Measurements from ENCODE around the gene TAS1R1.
A peak's percentile ranks its signal among the peaks of the same experiment; 100 is the strongest.

TAS1R1 gene

DNA sequence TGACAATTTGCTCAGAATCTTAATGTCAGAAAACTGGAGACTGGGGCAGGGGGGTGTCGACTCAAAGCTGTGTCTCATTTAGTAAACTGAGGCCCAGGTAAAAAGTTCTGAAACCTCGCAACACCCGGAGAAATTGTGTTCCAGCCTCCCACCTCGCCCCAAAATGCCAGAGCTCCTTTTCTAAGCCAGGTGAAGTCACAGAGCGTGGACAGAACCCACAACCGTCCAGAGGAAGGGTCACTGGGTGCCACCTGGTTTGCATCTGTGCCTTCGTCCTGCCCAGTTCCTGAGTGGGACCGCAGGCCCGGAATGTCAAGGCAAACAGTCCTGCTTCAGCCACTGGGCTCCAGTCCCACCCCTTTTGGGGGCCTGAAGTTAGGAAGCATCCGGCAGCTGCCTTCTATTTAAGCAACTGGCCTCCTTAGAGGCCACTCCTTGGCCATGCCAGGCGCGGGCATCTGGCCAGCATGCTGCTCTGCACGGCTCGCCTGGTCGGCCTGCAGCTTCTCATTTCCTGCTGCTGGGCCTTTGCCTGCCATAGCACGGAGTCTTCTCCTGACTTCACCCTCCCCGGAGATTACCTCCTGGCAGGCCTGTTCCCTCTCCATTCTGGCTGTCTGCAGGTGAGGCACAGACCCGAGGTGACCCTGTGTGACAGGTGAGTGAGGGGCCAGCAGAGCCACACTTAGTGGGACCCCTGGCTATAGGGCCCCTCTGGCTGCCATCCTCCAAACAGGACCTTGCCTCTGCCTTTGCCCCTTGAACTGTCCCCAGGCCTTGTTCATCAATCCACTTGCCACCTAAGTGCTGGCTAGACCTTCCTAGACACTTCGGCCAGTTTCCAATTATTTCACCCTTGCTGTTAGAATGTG is at the start of gene TAS1R1:
TAS1R1 (plus strand) TSS at position 401 of the 872 bp plus-strand sequence; CDS start at position 468, 67 bp downstream.
- no peak for DNase-seq (ENCODE audit: low spot score)

DNA sequence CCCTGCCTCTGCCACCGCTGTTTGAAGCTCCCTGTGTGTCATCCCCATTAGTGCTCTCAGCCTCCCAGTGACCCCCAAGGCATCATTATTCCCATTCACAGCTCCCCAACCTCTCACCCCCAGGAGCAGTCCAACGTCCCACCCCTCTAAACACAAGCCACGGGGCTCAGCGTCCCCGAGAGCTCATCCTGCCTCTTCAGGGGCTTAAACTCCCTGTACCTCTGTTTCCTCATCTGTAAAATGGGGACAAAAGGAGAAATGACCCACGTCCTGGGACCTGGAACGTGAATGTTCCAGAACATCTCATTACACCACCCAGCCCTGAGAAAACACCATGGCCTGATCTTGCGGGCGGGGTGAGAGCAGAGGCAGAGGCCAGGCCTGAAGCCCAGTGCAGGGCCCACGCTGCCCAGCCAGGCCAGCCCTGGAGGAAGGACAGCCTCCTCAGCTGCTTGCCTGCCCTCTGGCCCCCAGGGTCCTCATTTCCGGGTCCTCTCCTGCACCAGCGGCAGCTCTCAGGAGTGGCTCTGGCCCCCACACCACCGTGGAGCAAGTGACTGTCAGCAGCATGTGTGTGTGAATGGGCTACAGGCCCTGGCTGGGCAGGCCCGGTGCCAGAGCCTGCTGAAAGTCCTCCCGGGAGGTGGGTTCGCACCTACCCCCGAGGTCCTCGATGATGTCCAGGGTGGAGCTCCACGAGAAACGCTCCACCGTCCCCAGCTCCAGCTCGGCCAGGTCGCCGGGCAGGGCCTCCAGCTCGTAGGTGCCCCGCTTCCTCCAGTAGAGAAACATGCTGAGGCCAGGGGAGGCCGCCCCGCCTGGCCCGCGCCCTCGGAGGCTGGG is 49.5 kb upstream of the TAS1R1 start:
- no peak for DNase-seq (ENCODE audit: low spot score)

DNA sequence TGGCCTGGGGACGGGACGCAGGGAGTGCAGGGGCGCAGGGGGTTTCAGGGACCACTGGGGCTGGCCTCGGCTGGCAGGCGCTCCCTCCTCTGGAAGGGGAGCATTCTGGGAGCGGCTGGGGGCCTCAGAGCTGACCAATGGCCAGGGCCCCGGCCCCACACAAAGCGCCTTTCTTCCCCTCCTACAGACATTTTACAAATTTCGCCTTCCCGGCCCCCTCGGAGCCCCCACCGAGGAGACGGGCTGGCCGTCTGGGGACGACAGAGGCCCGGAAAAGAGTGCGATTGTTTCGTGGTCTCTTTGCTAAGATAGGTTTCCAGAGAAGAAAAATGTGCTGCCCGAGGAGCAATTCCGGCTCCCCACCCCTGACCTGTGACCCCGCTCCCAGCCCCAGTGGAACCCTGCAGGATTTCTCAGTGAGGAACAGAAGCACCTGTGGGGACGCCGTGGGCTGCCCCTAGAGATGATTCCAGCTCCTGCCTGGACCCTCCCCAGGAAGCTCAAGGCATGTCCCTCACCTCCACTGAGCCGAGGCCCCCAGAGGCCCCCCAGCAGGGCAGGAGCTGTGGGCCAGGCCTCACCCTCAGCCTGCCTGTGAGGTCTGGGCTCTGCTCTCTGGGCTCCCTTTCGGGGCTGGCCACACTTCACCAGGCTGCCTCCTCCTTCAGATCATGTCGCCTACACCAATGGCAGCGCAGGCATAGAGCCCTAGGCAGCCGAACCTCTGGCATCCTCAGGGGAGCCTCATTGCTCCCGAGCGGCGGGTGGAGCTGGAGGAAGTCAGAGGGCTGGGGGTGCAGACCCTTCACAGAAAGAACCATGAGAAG is 48.7 kb upstream of the TAS1R1 start:
- DNase-seq (ENCODE audit: low spot score), result no peak

DNA sequence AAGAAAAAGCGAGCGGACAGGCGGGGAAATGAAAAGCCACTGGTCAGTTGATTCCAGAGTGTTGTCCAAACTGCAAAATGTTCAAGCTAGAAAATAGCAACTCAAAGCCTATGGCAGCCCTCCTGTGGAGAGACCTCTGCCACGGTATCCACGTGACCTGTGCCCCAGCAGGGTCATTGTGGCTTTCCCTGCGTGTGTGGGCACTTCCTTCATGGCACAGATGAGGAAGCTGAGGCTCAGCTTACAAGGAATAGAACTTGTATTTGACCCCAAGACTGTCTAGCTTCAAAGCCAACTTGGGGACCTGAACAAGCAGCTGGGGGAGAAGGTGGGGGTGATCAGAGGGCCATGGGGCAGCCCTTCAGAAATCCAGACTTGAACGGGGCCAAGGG is 48.1 kb upstream of the TAS1R1 start:
- DNase-seq (ENCODE audit: low spot score), result no peak

DNA sequence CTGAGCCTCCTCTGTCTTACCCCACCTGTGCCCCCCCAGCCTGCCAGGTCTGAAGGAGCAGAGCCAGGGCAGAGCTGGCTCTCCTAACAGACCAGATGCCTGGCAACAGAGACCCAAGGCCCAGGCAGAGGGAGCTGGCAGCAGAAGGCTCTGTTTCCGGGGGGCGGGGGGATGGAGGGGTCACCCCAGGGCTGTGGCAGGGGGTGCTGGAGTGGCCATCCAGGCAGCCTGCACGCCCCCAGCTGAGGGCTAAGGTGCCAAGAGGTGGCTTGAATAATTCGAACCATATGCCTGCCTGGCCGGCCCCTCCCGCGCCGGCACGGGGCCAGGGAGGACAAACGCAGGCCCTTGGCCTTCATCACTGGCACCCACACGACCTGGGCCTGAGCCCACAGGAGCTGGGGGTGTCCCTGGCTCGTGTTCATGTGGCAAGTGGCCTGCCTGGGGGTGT is 47.6 kb upstream of the TAS1R1 start:
- DNase-seq (ENCODE audit: low spot score), result no peak

DNA sequence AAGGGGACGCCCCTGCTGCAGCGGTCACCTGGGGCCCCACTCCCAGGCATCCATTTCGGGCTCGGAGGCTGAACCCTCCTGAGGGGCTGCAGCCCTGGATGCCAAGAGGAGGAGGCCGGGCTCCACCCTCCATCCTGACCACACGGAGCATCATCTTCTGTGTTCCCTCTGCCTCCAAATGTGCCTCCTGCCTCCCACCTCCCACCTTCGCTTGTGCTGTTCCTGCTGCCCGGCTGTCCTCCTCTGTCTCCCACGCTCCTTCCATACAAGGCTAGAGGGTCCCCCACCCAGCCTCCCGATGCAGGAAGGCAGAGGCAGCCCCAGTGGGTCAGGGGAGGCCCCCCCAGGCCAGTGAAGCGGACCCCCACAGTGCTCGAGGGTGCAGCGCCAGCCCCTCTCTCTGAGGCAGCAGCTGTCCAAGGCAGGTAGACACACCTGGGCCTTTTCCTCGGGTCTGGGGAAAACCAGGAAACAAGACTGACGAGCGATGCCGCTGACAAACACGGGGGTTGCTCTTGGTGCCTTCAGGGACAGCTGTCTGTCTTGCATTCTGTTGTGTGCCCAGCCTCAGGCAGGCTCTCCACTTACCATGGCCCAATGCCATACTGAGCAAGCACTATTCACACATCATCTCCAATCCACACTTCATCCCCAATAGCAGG is 46.8 kb upstream of the TAS1R1 start:
- DNase-seq (ENCODE audit: low spot score), result no peak

DNA sequence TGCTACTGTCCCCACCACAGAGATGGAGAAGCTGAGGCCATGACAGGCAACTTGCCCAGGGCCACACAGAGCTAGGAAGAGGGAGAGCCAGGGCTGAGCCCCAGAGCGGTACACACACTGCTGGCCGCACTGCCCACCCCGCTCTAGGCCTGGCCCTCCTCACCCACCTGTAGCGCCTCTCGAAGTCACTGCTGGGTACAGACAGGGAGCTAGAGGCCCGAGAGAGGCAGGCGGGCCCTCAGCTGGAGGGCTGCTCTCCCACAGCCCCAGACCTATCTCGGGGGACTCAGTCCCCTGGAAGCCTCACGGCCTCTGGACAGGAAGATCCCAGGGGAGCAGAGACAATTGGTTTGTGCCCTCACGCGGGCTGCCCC is 46.3 kb upstream of the TAS1R1 start:
- no peak for DNase-seq (ENCODE audit: low spot score)

DNA sequence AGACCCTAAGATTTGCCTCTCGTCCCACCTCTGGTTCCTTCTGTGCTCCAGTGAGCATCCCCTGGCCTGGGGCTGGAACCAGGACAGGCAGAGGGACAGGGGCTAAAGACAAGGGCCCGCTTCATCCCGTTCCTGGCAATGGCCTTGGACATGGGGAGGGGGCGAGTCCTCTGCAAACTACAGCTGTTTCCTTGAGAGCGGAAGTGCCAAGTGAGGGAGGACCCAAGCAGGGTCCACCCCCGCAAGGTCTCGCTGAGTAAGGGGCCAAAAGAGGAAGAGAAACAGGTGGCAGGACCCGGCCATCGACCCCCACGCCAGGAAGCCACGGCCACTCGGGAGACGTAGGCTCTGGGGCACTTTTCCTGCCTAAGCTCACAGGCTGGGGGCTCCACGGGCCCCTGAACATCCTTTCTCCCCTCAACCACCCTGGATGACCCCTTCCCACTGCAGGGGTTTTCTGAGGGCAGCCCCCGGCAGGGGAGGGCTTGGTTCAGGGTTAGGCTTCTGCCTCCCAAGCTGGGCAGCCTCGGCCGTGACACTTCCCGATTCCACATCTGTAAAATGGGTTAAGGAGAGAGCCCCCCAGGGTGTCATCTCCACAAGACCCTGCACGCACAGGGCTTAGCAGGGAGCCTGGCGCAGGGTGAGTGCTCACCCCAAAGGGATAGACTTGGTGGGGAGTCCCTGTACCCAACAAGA is 45.7 kb upstream of the TAS1R1 start:
- no peak for DNase-seq (ENCODE audit: low spot score)

DNA sequence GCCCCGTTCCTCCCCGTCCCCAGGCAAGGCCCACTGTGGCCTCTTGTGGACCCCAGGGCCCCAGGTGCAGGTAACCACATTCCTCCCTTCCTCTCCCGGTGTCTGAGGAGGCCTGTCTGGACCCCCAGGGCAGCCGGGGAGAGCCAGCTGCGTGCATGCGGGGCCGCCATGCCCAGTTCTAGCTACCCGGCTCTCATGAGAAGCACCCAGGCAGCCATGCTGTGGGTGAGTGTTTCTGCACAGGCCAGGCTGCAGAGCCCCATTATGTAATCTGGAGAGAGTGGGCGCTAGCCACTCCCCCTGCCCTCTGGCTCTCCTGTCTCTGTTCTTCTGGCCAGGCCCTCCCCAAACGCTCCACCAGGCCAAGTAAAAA is 45.2 kb upstream of the TAS1R1 start:
- DNase-seq (ENCODE audit: low spot score), result no peak

DNA sequence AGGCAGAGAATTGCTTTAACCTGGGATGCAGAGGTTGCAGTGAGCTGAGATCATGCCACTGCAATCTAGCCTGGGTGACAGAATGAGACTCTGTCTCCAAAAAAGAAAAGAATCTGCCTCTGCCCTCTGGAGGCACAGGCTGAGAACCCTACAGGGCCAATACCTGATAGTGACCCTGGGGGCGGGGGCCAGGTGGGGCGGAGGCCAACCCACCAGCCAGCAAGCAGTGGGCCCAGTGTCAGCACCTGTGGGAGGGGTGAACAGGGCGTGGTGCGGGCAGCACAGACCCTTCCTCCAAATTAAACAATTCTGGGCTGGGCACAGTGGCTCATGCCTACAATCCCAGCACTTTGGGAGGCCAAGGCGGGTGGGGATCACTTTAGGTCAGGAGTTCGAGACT is 44.6 kb upstream of the TAS1R1 start:
- DNase-seq (ENCODE audit: low spot score), result no peak

DNA sequence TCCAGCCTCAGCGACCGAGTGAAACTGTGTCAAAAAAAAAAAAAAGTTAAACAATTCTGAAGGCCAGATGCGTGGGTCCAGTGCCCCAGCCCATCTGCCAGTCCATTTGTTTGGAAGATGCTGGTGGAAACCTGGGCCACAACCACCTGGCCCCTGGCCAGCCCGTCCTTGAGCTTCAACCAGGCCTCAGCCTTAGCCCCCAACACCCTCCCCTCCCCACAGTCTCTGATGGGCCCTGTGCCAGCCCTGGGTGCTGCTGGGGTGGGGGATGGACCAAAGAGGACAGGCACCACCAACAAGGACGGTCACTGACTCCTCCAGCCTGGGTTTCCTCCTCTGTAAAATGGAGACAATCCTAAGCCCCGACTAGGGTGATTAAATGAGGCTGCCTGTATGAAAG is 44.1 kb upstream of the TAS1R1 start:
- no peak for DNase-seq (ENCODE audit: low spot score)

DNA sequence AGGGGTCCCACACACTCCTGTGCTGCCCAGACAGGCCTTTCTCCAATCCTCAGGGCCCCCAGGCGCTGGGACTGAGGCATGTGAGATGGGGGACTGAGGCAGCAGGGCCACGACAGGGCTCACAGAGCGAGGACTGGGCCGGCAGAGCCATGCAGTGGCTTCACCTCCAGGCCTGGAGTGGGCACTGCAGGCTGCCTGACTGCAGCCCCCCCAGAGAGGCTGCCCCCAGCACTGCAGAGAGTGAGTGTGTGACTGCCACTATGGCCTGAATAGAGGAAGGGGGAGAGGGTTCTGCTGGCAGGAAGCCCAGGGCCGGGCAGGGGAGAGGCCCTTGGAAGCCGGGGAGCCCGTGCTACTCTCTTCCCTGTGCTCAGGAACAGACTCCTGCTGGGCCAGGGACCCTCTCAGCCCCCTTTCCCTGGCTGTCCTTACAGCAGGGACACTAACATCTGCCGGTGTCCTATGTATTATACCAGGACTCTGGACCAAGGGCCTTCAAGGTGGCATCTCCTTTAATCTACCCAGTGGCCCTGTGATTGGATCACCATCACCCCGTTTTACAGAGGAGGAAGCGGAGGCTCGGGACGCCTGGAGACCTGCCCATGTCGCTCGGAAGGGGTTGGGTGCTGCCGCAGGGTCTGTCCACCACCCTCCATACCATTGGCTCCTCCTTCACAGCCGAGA is 43.4 kb upstream of the TAS1R1 start:
- DNase-seq (ENCODE audit: low spot score), result no peak

DNA sequence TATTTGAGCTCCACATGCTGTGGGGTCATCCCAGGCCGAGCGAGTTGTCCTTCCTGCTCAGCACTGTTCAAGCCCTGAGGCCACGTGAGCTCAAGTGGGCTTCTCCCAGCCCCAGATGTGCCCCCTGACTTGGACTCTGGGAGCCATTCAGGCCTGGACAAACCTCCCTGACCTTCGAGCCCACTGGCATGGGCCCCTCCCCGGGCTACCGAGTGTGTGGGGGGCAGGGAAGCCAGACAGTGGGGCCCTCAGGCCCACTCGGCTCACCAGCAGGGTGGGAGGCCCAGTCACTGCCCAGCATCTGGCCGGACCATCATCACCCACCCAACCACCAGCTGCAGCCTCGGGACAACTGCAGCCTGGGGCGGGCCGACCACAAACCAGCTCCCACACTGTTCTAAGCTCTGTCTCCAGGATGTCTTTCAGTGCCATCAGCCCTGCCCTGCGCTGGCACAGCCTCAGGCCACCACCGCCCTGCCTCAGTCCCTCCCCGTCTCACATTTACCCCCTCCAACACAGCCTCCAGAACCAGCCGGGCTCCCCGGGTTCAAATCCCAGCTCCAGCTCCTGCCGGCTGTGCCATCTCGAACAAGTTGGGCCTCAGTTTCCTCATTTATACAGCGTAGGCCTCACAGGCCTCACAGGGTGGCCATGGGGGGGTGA is 42.7 kb upstream of the TAS1R1 start:
- no peak for DNase-seq (ENCODE audit: low spot score)

DNA sequence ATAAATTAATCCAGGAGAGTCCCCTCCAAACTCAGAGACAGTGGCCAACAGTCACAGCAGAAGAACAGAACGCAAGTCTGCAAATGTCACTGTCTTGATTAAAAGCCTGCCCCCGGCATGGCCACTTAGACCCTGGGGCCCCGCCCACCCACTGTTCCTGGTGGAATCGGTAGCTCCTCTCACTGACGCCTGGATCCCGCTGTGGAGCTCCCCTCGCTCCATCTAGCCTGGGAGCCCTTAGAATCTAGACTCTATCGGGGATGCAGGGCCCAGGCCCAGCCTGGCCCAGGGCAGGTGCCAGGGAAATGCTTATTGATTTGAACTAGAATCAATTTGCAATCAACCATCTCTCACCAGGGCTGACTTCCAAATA is 42.2 kb upstream of the TAS1R1 start:
- no peak for DNase-seq (ENCODE audit: low spot score)

DNA sequence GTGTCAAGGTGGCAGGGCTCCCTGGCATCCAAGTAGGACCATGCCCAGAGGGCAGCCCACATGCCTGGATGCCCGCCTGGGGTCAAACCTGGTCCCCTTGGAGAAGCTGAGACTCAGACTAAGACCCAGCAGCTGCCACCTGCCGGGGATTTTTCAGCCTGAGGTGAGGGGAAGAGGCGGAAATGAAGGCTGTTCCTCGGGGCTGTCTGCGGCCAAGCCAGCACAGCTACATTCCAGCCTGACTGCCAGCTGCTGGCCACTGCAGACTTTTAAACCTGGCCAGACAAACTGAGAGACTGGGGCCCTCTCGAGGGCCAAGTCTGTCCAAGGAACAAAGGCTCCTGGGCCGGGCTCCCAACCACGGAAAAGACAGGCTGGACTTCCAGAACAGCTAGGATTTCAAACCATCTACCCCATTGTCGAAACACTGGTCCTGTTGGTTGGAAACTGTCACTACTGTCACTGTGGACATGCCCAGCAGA is 41.7 kb upstream of the TAS1R1 start:
- no peak for DNase-seq (ENCODE audit: low spot score)

DNA sequence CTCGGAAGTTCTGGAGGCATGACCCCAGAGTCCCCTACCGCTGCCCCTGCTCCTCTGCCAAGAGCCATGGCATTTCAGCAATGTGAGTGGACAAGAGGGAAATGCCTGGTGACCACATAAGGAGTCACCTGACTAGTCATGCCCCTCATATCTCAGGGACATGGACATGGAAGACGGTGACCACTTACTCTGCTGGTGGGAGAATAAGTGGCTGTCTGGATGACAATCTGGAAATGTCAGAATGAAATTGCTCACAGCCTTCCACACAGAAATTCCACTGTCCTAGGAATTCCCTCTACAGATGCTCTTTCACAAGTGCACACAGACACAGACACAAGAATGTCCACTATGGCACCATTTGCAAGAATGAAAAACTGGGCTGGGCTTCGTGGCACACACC is 39.3 kb upstream of the TAS1R1 start:
- peak; percentile 56 for DNase-seq (ENCODE audit: low spot score)

DNA sequence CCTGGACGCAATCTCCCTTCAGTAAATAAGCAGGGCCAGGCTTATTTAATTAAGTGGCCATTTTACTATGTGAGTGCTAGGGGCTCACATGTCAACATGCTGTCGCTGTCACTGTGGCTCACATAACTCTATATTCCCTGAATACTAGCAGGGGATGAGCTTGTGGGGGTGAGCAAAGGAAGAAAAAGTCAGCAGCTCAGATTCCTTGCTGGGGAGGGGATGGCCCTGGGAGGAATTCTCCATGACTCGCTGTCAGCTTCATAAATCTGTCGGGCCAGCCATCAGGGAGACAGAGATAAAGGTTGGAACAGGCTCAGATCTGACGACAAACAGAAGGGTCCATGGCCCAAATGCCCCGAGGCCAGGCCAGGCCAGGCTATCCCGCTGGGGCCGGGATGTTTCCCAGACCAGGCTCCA is 37.7 kb upstream of the TAS1R1 start:
- no peak for DNase-seq (ENCODE audit: low spot score)

DNA sequence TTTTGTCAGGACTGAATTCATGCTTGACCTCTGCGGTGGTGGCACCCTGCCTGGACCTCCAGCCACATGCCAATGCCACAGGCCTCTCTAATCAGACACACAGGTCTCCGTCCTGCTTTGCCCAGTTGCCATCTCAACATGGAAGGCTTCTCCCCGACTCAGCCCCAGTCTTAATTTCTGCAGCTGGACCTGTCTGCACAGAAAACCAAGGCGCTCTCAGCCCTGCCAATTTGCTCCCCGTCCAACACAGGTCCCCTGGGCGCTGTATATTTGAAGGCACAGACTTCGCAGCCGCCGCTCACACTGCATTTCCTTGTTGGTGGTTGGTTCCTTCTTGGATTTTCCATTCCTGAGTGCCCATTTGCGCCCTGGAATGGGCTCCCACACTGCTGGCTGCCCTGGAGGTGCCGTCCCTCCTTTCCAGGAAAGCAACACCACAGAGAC is 35.6 kb upstream of the TAS1R1 start:
- no peak for DNase-seq (ENCODE audit: low spot score)

DNA sequence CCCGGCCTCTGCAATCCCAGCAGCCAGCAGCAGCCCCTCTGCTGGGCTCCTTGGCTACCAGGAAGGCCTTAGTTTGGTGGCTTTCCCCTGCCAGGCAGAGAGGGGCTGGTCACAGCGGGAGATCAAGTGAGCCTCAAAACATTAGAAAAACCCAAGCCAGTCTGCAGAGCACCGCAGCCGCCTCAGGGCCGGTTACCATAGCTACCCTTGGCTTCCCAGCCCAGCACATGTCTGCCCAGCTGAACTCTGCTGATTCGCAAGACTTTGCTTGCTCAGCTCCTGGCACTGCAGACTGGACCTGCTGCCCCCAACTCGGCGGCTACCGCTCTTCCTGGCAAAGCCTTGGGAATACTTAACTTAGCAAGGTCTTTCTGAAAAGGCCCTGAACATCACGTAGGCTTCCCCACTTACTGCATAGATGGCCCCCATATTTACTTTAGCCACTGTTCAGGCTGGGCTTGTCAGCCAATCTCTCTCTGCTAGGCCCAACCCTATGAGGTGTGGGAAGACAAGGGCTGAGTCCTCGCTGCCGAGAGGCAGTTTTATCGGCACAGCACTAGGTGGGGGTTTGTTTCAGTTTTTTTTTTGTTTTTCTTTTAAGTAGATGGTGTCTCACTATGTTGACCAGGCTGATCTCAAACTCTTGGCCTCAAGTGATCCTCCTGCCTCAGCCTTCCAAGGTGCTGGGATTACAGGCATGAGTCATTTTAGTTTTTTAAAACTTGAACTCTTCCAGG is 35.0 kb upstream of the TAS1R1 start:
- DNase-seq (ENCODE audit: low spot score), result no peak
